Stimulated activated CD4-positive, alpha-beta T cell treated with anti-CD3 and anti-CD28 coated beads, Interleukin-12 subunit alpha, Interleukin-12 subunit beta, amount 100 ng/mL, for 4 hours (primary cell): ENCODE results near the gene HIBADH.

Source experiments
- DNase-seq: peaks from one replicate; pipeline ENCODE4 v3.0.0-alpha.2; 2020

Gene HIBADH

GRCh38 chr7:27478556-27478955, 184.1 kb downstream of the HIBADH start:
- no peak for DNase-seq

GRCh38 chr7:27478084-27478483, 184.6 kb downstream of the HIBADH start:
- no peak for DNase-seq

DNA sequence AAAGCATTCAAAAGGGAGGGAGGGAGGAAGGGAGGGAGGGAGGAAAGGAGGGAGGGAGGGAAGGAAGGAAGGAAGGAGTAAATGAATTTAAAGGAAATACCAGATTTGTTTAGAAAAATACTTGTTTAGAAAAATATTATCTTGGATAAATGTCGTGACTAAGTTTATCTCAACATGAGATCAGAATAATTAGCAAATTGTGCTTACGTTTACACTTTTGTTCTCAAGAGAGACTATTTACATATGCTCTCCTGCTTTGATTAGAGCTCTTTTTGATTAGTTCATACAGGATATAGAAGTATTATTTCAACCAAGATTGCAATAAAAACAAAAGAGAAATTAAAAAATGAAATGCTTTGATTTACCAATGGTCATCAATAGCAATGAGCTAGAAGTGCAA, 186.2 kb downstream of the HIBADH start:
- no peak for DNase-seq
